Testis (tissue), 2 donors: Measurements from ENCODE around the gene PLCH2.

Experiments
- POLR2A ChIP-seq: fragments of 450-650 bp; IDR thresholded peaks from one replicate; pipeline ENCODE4 v1.6.1; 2017; ENCODE audit warnings: antibody characterized with exemption, mild to moderate bottlenecking, moderate library complexity
- TF ChIP-seq, protein P1 (sequence below), 3 experiments: fragments of 450-650 bp in 2 of 3; fragments of 200-600 bp in 1 of 3; sonication (generic) in 1 of 3; IDR thresholded peaks; one replicate each; pipeline ENCODE4 v1.5.1; 2016 to 2019; ENCODE audit warnings: antibody characterized with exemption in 3 of 3, mild to moderate bottlenecking in 2 of 3, moderate library complexity in 1 of 3

DNA sequence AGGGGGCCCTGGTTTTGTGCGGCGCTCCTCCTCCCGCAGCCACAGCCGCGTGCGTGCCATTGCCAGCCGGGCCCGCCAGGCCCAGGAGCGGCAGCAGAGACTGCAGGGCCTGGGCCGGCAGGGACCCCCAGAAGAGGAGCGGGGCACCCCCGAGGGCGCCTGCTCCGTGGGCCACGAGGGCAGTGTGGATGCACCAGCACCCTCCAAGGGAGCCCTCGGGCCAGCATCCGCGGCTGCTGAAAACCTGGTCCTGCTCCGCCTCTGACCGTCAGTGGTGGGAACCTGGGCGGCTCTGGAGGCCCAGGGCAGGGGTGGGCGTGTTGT lies 28.8 kb downstream of the PLCH2 start:
- TF ChIP-seq, protein P1, sequence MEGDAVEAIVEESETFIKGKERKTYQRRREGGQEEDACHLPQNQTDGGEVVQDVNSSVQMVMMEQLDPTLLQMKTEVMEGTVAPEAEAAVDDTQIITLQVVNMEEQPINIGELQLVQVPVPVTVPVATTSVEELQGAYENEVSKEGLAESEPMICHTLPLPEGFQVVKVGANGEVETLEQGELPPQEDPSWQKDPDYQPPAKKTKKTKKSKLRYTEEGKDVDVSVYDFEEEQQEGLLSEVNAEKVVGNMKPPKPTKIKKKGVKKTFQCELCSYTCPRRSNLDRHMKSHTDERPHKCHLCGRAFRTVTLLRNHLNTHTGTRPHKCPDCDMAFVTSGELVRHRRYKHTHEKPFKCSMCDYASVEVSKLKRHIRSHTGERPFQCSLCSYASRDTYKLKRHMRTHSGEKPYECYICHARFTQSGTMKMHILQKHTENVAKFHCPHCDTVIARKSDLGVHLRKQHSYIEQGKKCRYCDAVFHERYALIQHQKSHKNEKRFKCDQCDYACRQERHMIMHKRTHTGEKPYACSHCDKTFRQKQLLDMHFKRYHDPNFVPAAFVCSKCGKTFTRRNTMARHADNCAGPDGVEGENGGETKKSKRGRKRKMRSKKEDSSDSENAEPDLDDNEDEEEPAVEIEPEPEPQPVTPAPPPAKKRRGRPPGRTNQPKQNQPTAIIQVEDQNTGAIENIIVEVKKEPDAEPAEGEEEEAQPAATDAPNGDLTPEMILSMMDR (IDR thresholded peaks at IDR 0.05), result no peak
- no peak for TF ChIP-seq POLR2A
